GM23338 (cell line): Measurements from ENCODE around the gene STMN3. TPM values are rescaled to one million over a fixed set of nuclear protein-coding genes. Genes with fewer than 3 reads are reported as not detected.

ENCODE experiments used
- ATAC-seq: fragments of 200-7000 bp; cut with Tn5 transposase; 3 replicates; pipeline ENCODE4 v1.9.1; 2020
- DNase-seq: peaks from one replicate; pipeline ENCODE4 v3.0.0-alpha.2; 2015; ENCODE audit warnings: low spot score
- H2AFZ ChIP-seq: fragments of 200-600 bp; sonication (generic); 2 replicates; pipeline ENCODE4 v1.8.0; 2016; ENCODE audit warnings: antibody characterized with exemption, mild to moderate bottlenecking, moderate library complexity
- H3F3A ChIP-seq: fragments of 200-600 bp; sonication (generic); replicated peaks from 2 replicates; pipeline ENCODE4 v1.8.0; 2017; ENCODE audit warnings: antibody characterized with exemption, mixed run types, low read depth
- H3K27ac ChIP-seq: fragments of 200-600 bp; sonication (generic); 2 replicates; pipeline ENCODE4 v1.6.1; 2016; ENCODE audit warnings: low read depth
- H3K27me3 ChIP-seq: fragments of 200-600 bp; sonication (generic); 2 replicates; pipeline ENCODE4 v1.8.0; 2016; ENCODE audit warnings: mild to moderate bottlenecking, mixed run types, moderate library complexity; ENCODE audit not compliant: insufficient read depth
- H3K36me3 ChIP-seq: fragments of 200-600 bp; sonication (generic); 2 replicates; pipeline ENCODE4 v1.8.0; 2016; ENCODE audit warnings: mild to moderate bottlenecking; ENCODE audit not compliant: insufficient read depth
- H3K4me1 ChIP-seq: fragments of 200-600 bp; sonication (generic); 2 replicates; pipeline ENCODE4 v1.8.0; 2016; ENCODE audit warnings: mild to moderate bottlenecking, moderate library complexity; ENCODE audit not compliant: insufficient read depth
- H3K4me2 ChIP-seq: fragments of 200-600 bp; sonication (generic); 2 replicates; pipeline ENCODE4 v1.7.1; 2017; ENCODE audit warnings: mixed run types
- H3K4me3 ChIP-seq: fragments of 200-600 bp; sonication (generic); 2 replicates; pipeline ENCODE4 v1.6.1; 2016; ENCODE audit warnings: mixed run types
- H3K79me2 ChIP-seq: fragments of 200-600 bp; sonication (generic); replicated peaks from 2 replicates; pipeline ENCODE4 v1.8.0; 2017; ENCODE audit warnings: mild to moderate bottlenecking; ENCODE audit not compliant: insufficient read depth
- H3K9me2 ChIP-seq: fragments of 200-600 bp; sonication (generic); 2 replicates; pipeline ENCODE4 v1.8.0; 2017; ENCODE audit not compliant: insufficient read depth
- H4K20me1 ChIP-seq: fragments of 200-600 bp; sonication (generic); replicated peaks from 2 replicates; pipeline ENCODE4 v1.8.0; 2017; ENCODE audit warnings: mild to moderate bottlenecking; ENCODE audit not compliant: insufficient read depth
- H3K27ac Mint-ChIP-seq: 2 replicates; pipeline ENCODE4 v1.8.0; 2020; ENCODE audit warnings: inconsistent platforms, mild to moderate bottlenecking, moderate library complexity, mixed read lengths
- H3K27me3 Mint-ChIP-seq: 3 replicates; pipeline ENCODE4 v1.8.0; 2022; ENCODE audit warnings: low read depth, mild to moderate bottlenecking, moderate library complexity, mixed read lengths, inconsistent platforms; ENCODE audit not compliant: insufficient read depth, poor library complexity
- H3K36me3 Mint-ChIP-seq: 3 replicates; pipeline ENCODE4 v1.8.0; 2021; ENCODE audit warnings: low read depth, mild to moderate bottlenecking, inconsistent platforms, moderate library complexity, mixed read lengths
- H3K4me1 Mint-ChIP-seq: 3 replicates; pipeline ENCODE4 v1.8.0; 2020; ENCODE audit warnings: mild to moderate bottlenecking, inconsistent platforms, mixed read lengths
- H3K4me3 Mint-ChIP-seq: 3 replicates; pipeline ENCODE4 v1.8.0; 2021; ENCODE audit warnings: moderate library complexity, mild to moderate bottlenecking, inconsistent platforms, mixed read lengths
- H3K9me3 Mint-ChIP-seq: 3 replicates; pipeline ENCODE4 v1.8.0; 2020; ENCODE audit warnings: moderate library complexity, mild to moderate bottlenecking, inconsistent platforms, mixed read lengths
- CREB1 ChIP-seq: fragments of 250-450 bp; sonication (Bioruptor Pico); IDR thresholded peaks from 2 replicates; pipeline ENCODE4 v1.5.0; 2020; ENCODE audit warnings: low read depth, mild to moderate bottlenecking, moderate library complexity
- CTCF ChIP-seq, 2 experiments: fragments of 200-600 bp in 1 of 2; sonication (generic) in 1 of 2; conservative IDR thresholded peaks; 2 replicates each; pipeline versions ENCODE4 v1.5.1 to v1.6.1; 2016 to 2017; ENCODE audit warnings: antibody characterized with exemption in 2 of 2, low read depth in 2 of 2, mild to moderate bottlenecking in 2 of 2, moderate library complexity in 1 of 2
- EZH2 ChIP-seq: fragments of 200-600 bp; sonication (generic); IDR thresholded peaks from one replicate; pipeline ENCODE4 v1.8.0; 2017; ENCODE audit warnings: antibody characterized with exemption, mild to moderate bottlenecking, low read depth; ENCODE audit not compliant: unreplicated experiment
- EZH2phosphoT487 ChIP-seq: fragments of 200-600 bp; sonication (generic); IDR thresholded peaks from one replicate; pipeline ENCODE4 v1.8.1; 2018; ENCODE audit warnings: antibody characterized with exemption; ENCODE audit not compliant: unreplicated experiment
- JUNB ChIP-seq: IDR thresholded peaks from one replicate; pipeline ENCODE4 v1.6.1; 2016; ENCODE audit warnings: antibody characterized with exemption; ENCODE audit not compliant: unreplicated experiment
- NANOG ChIP-seq: IDR thresholded peaks from 2 replicates; pipeline ENCODE4 v1.6.1; 2016; ENCODE audit warnings: antibody characterized with exemption, borderline replicate concordance
- POLR2AphosphoS5 ChIP-seq: IDR thresholded peaks from 2 replicates; pipeline ENCODE4 v1.6.1; 2016; ENCODE audit warnings: antibody characterized with exemption, low read depth
- REST ChIP-seq: IDR thresholded peaks from one replicate; pipeline ENCODE4 v1.6.1; 2018; ENCODE audit warnings: antibody characterized with exemption; ENCODE audit not compliant: unreplicated experiment
- STAT1 ChIP-seq: IDR thresholded peaks from one replicate; pipeline ENCODE4 v1.6.1; 2016; ENCODE audit warnings: antibody characterized with exemption; ENCODE audit not compliant: unreplicated experiment
- ZNF114 ChIP-seq: fragments of 250-450 bp; sonication (Bioruptor Pico); IDR thresholded peaks from 2 replicates; pipeline ENCODE4 v1.5.0; 2020; ENCODE audit warnings: mild to moderate bottlenecking, moderate library complexity
- ZNF331 ChIP-seq: fragments of 250-450 bp; sonication (Bioruptor Pico); IDR thresholded peaks from 2 replicates; pipeline ENCODE4 v1.5.0; 2020; ENCODE audit warnings: low read depth, mild to moderate bottlenecking, moderate library complexity
- polyA plus RNA-seq: library from polyadenylated mRNA; unstranded; fragments of >200 nt; fragmentation: Nextera tagmentation; extraction: Ambion mirVana; gene quantifications from 2 replicates; pipeline ENCODE4 v1.2.1, GENCODE V29; 2016
- total RNA-seq: library from RNA; depleted of rRNA; stranded (reverse); fragments of >200 nt; shearing (Covaris generic); gene quantifications from 2 replicates; pipeline ENCODE4 v1.2.3, GENCODE V29; 2014
- TF ChIP-seq, protein P1 (sequence below): IDR thresholded peaks from 2 replicates; pipeline ENCODE4 v1.6.1; 2016; ENCODE audit warnings: antibody characterized with exemption
- TF ChIP-seq, protein P2 (sequence below): fragments of 250-450 bp; sonication (Bioruptor Pico); IDR thresholded peaks from 2 replicates; pipeline ENCODE4 v1.5.0; 2020; ENCODE audit warnings: mild to moderate bottlenecking, moderate library complexity

The STMN3 gene
- total and polyA plus RNA-seq, 2 experiments from 2014 or later = 28.6 to 61.3 TPM

- Mint-ChIP-seq H3K36me3 (peaks cover 23% of the 10 kb centered on the region), H3K9me3 (no peaks in the 10 kb centered on the region), H3K27ac (peak overlapping the region; percentile 18; the same call in 1 of the 2 replicates), H3K27me3 (peaks cover 12% of the 10 kb centered on the region), H3K4me3 (no peak overlapping the region), H3K4me1 (peaks cover 15% of the 10 kb centered on the region)
- H3K27me3 ChIP-seq = no peaks in the 10 kb centered on the region
- TF ChIP-seq POLR2AphosphoS5 (no peak), CREB1 (CRISPR knock-in tag) (no peak), EZH2phosphoT487 (no peak), ZNF114 (CRISPR knock-in tag) (no peak), REST (no peak), ZNF331 (CRISPR knock-in tag) (no peak), CTCF (conservative IDR thresholded peaks at IDR 0.05; ENCODE audit: low read depth in 2 of 2) (no peak), NANOG (no peak), EZH2 (no peak), JUNB (no peak), STAT1 (no peak)
- TF ChIP-seq, protein P1, sequence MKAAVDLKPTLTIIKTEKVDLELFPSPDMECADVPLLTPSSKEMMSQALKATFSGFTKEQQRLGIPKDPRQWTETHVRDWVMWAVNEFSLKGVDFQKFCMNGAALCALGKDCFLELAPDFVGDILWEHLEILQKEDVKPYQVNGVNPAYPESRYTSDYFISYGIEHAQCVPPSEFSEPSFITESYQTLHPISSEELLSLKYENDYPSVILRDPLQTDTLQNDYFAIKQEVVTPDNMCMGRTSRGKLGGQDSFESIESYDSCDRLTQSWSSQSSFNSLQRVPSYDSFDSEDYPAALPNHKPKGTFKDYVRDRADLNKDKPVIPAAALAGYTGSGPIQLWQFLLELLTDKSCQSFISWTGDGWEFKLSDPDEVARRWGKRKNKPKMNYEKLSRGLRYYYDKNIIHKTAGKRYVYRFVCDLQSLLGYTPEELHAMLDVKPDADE = no peak
- TF ChIP-seq, protein P2, sequence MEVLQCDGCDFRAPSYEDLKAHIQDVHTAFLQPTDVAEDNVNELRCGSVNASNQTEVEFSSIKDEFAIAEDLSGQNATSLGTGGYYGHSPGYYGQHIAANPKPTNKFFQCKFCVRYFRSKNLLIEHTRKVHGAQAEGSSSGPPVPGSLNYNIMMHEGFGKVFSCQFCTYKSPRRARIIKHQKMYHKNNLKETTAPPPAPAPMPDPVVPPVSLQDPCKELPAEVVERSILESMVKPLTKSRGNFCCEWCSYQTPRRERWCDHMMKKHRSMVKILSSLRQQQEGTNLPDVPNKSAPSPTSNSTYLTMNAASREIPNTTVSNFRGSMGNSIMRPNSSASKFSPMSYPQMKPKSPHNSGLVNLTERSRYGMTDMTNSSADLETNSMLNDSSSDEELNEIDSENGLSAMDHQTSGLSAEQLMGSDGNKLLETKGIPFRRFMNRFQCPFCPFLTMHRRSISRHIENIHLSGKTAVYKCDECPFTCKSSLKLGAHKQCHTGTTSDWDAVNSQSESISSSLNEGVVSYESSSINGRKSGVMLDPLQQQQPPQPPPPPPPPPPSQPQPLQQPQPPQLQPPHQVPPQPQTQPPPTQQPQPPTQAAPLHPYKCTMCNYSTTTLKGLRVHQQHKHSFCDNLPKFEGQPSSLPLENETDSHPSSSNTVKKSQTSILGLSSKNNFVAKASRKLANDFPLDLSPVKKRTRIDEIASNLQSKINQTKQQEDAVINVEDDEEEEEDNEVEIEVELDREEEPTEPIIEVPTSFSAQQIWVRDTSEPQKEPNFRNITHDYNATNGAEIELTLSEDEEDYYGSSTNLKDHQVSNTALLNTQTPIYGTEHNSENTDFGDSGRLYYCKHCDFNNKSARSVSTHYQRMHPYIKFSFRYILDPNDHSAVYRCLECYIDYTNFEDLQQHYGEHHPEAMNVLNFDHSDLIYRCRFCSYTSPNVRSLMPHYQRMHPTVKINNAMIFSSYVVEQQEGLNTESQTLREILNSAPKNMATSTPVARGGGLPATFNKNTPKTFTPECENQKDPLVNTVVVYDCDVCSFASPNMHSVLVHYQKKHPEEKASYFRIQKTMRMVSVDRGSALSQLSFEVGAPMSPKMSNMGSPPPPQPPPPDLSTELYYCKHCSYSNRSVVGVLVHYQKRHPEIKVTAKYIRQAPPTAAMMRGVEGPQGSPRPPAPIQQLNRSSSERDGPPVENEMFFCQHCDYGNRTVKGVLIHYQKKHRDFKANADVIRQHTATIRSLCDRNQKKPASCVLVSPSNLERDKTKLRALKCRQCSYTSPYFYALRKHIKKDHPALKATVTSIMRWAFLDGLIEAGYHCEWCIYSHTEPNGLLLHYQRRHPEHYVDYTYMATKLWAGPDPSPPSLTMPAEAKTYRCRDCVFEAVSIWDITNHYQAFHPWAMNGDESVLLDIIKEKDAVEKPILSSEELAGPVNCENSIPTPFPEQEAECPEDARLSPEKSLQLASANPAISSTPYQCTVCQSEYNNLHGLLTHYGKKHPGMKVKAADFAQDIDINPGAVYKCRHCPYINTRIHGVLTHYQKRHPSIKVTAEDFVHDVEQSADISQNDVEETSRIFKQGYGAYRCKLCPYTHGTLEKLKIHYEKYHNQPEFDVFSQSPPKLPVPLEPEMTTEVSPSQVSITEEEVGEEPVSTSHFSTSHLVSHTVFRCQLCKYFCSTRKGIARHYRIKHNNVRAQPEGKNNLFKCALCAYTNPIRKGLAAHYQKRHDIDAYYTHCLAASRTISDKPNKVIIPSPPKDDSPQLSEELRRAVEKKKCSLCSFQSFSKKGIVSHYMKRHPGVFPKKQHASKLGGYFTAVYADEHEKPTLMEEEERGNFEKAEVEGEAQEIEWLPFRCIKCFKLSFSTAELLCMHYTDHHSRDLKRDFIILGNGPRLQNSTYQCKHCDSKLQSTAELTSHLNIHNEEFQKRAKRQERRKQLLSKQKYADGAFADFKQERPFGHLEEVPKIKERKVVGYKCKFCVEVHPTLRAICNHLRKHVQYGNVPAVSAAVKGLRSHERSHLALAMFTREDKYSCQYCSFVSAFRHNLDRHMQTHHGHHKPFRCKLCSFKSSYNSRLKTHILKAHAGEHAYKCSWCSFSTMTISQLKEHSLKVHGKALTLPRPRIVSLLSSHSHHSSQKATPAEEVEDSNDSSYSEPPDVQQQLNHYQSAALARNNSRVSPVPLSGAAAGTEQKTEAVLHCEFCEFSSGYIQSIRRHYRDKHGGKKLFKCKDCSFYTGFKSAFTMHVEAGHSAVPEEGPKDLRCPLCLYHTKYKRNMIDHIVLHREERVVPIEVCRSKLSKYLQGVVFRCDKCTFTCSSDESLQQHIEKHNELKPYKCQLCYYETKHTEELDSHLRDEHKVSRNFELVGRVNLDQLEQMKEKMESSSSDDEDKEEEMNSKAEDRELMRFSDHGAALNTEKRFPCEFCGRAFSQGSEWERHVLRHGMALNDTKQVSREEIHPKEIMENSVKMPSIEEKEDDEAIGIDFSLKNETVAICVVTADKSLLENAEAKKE = no peak
- ATAC-seq (no peak), DNase-seq (no peak)
- no peaks in the 10 kb centered on the region for H3K36me3 ChIP-seq
- no peaks in the 10 kb centered on the region for H3K9me2 ChIP-seq
- H3K27ac ChIP-seq = no peak overlapping the region
- H3K4me1 ChIP-seq = no peaks in the 10 kb centered on the region; the same call in 1 of the 2 replicates
- no peaks in the 10 kb centered on the region for H4K20me1 ChIP-seq
- no peak overlapping the region for H2AFZ ChIP-seq
- H3K79me2 ChIP-seq = peaks cover 66% of the 10 kb centered on the region
- no peak overlapping the region for H3K4me2 ChIP-seq
- H3F3A ChIP-seq = no peaks in the 10 kb centered on the region
- H3K4me3 ChIP-seq = no peak overlapping the region
Observed at GRCh38 chr20:63622096-63622495, 31.1 kb downstream of the STMN3 start.
